H1 (cell line): Measurements from ENCODE around the gene ANK2. TPM values are rescaled to one million over a fixed set of nuclear protein-coding genes. Genes with fewer than 3 reads are reported as not detected.

Experiments used
- CTCF ChIA-PET: fragments of 300-600 bp; sonication (Branson Sonifier 250); formaldehyde crosslinking; loops from one replicate; lab custom pipeline; 2021; ENCODE audit not compliant: partially characterized antibody; lab: Charles Lee
- POLR2A ChIA-PET: fragments of 300-600 bp; sonication (Branson Sonifier 250); formaldehyde crosslinking; loops from one replicate; lab custom pipeline; 2021; ENCODE audit warnings: inconsistent platforms; ENCODE audit not compliant: partially characterized antibody; lab: Charles Lee
- DNase-seq, 2 experiments: peaks; one replicate each; pipeline versions ENCODE4 v3.0.0 to v3.0.0-alpha.2; 2010 to 2022; ENCODE audit warnings: low spot score in 2 of 2, low read depth in 1 of 2, mixed read lengths in 1 of 2
- FAIRE-seq: peaks from 2 replicates; lab custom pipeline; 2011; peaks lifted over from hg19 to GRCh38; lab: Jason Lieb, UNC
- H2AFZ ChIP-seq: 2 replicates; pipeline ENCODE4 v1.8.1; 2012; ENCODE audit warnings: low read length, inconsistent platforms
- H2AK5ac ChIP-seq: 2 replicates; pipeline ENCODE4 v1.6.1; 2013; ENCODE audit warnings: low read depth, low read length
- H2BK120ac ChIP-seq: replicated peaks from 2 replicates; pipeline ENCODE3; 2013; ENCODE audit warnings: low read depth, low read length, inconsistent platforms
- H2BK12ac ChIP-seq: 2 replicates; pipeline ENCODE4 v1.6.1; 2013; ENCODE audit warnings: low read depth, low read length
- H2BK15ac ChIP-seq: 2 replicates; pipeline ENCODE4 v1.6.1; 2013; ENCODE audit warnings: low read length
- H2BK20ac ChIP-seq: 2 replicates; pipeline ENCODE4 v1.6.1; 2013; ENCODE audit warnings: low read length
- H2BK5ac ChIP-seq: 2 replicates; pipeline ENCODE4 v1.6.1; 2013; ENCODE audit warnings: low read depth, low read length
- H3K14ac ChIP-seq: 2 replicates; pipeline ENCODE4 v1.6.1; 2013; ENCODE audit warnings: inconsistent platforms; ENCODE audit not compliant: insufficient read length
- H3K18ac ChIP-seq: 2 replicates; pipeline ENCODE4 v1.6.1; 2013; ENCODE audit warnings: low read length; ENCODE audit errors: extremely low read depth
- H3K23ac ChIP-seq: 2 replicates; pipeline ENCODE4 v1.6.1; 2013; ENCODE audit warnings: inconsistent platforms; ENCODE audit not compliant: insufficient read length
- H3K23me2 ChIP-seq: 2 replicates; pipeline ENCODE4 v1.6.1; 2013; ENCODE audit warnings: low read depth, low read length
- H3K27ac ChIP-seq: 2 replicates; pipeline ENCODE4 v1.6.1; 2011; ENCODE audit warnings: low read depth, low read length, inconsistent platforms
- H3K27me3 ChIP-seq, 4 experiments: replicated peaks in 1 of 4; 1 replicate in 1 of 4; 2 replicates in 3 of 4; pipeline versions ENCODE4 v1.6.1 to v1.8.1; 2011 to 2013; ENCODE audit warnings: low read length in 3 of 4, mild to moderate bottlenecking in 3 of 4, inconsistent platforms in 2 of 4, mixed read lengths in 2 of 4, moderate library complexity in 1 of 4; ENCODE audit not compliant: control insufficient read depth in 3 of 4, insufficient read depth in 3 of 4; ENCODE audit errors: extremely low read depth in 1 of 4
- H3K36me3 ChIP-seq, 4 experiments: 2 replicates each; pipeline versions ENCODE4 v1.6.1 to v1.8.1; 2011 to 2013; ENCODE audit warnings: mild to moderate bottlenecking in 4 of 4, low read length in 3 of 4, moderate library complexity in 2 of 4, control low read depth in 1 of 4, inconsistent platforms in 1 of 4; ENCODE audit not compliant: insufficient read depth in 4 of 4, control insufficient read depth in 2 of 4
- H3K4ac ChIP-seq: replicated peaks from 2 replicates; pipeline ENCODE3; 2013; ENCODE audit warnings: low read length, low read depth, mixed read lengths, inconsistent platforms; ENCODE audit not compliant: insufficient read length
- H3K4me1 ChIP-seq, 4 experiments: replicated peaks in 1 of 4; 1 replicate in 1 of 4; 2 replicates in 3 of 4; pipeline versions ENCODE4 v1.6.1 to v1.8.1; 2011 to 2013; ENCODE audit warnings: low read length in 3 of 4, inconsistent platforms in 2 of 4, mixed read lengths in 1 of 4; ENCODE audit not compliant: insufficient read depth in 4 of 4, control insufficient read depth in 3 of 4
- H3K4me2 ChIP-seq, 2 experiments: 2 replicates each; pipeline versions ENCODE4 v1.6.1 to v1.8.1; 2011 to 2013; ENCODE audit warnings: low read depth in 2 of 2, low read length in 2 of 2, control low read depth in 1 of 2, inconsistent platforms in 1 of 2, mild to moderate bottlenecking in 1 of 2; ENCODE audit not compliant: insufficient read depth in 1 of 2
- H3K4me3 ChIP-seq, 4 experiments: fragments of 200-600, 300-600 bp in 1 of 4; sonication (generic), shearing (Covaris generic), sonication (Bioruptor Twin) in 1 of 4; 2 replicates each; pipeline versions ENCODE4 v1.5.1 to v1.8.1; 2011 to 2016; ENCODE audit warnings: low read length in 4 of 4, low read depth in 3 of 4, control low read depth in 2 of 4, inconsistent platforms in 2 of 4, mild to moderate bottlenecking in 2 of 4, mixed read lengths in 1 of 4, moderate library complexity in 1 of 4; ENCODE audit not compliant: insufficient read depth in 2 of 4; ENCODE audit errors: extremely low read depth in 1 of 4
- H3K56ac ChIP-seq: replicated peaks from 2 replicates; pipeline ENCODE3; 2013; ENCODE audit warnings: low read depth, mild to moderate bottlenecking, mixed read lengths, low read length, inconsistent platforms; ENCODE audit not compliant: insufficient read length
- H3K79me1 ChIP-seq: 2 replicates; pipeline ENCODE4 v1.6.1; 2013; ENCODE audit warnings: low read depth, low read length, control low read depth
- H3K79me2 ChIP-seq, 2 experiments: 2 replicates each; pipeline versions ENCODE4 v1.6.1 to v1.8.1; 2012 to 2013; ENCODE audit warnings: low read length in 2 of 2, mild to moderate bottlenecking in 2 of 2, inconsistent platforms in 1 of 2; ENCODE audit not compliant: insufficient read depth in 2 of 2, control insufficient read depth in 1 of 2
- H3K9ac ChIP-seq, 4 experiments: replicated peaks in 1 of 4; 1 replicate in 1 of 4; 2 replicates in 3 of 4; pipeline versions ENCODE4 v1.6.1 to v1.8.1; 2011 to 2013; ENCODE audit warnings: low read depth in 3 of 4, low read length in 3 of 4, control low read depth in 2 of 4, mild to moderate bottlenecking in 2 of 4, moderate library complexity in 2 of 4, inconsistent platforms in 1 of 4; ENCODE audit errors: extremely low read depth in 1 of 4
- H3K9me3 ChIP-seq, 2 experiments: 2 replicates each; pipeline versions ENCODE4 v1.6.1 to v1.8.1; 2012 to 2013; ENCODE audit warnings: mild to moderate bottlenecking in 2 of 2, moderate library complexity in 2 of 2, control low read depth in 1 of 2, inconsistent platforms in 1 of 2, low read depth in 1 of 2, low read length in 1 of 2, mixed read lengths in 1 of 2; ENCODE audit not compliant: insufficient read depth in 2 of 2
- H4K20me1 ChIP-seq, 2 experiments: replicated peaks in 1 of 2; 2 replicates each; pipeline versions ENCODE3 to v1.8.1; 2011 to 2013; ENCODE audit warnings: inconsistent platforms in 2 of 2, low read length in 2 of 2, mild to moderate bottlenecking in 1 of 2; ENCODE audit not compliant: insufficient read depth in 2 of 2, control insufficient read depth in 1 of 2
- H4K5ac ChIP-seq: 2 replicates; pipeline ENCODE4 v1.6.1; 2013; ENCODE audit warnings: low read length, low read depth, mixed read lengths, inconsistent platforms; ENCODE audit not compliant: insufficient read length
- H4K8ac ChIP-seq: 2 replicates; pipeline ENCODE4 v1.8.0; 2013; ENCODE audit warnings: mild to moderate bottlenecking, moderate library complexity, low read length, inconsistent platforms; ENCODE audit not compliant: insufficient read depth; ENCODE audit errors: extremely low read depth
- H4K91ac ChIP-seq: replicated peaks from 2 replicates; pipeline ENCODE3; 2013; ENCODE audit warnings: low read length, mixed read lengths, inconsistent platforms; ENCODE audit not compliant: insufficient read length
- ATF3 ChIP-seq: IDR thresholded peaks from 2 replicates; pipeline ENCODE4 v1.6.1; 2011; ENCODE audit warnings: low read depth, mild to moderate bottlenecking, low read length; ENCODE audit not compliant: insufficient read depth
- BCL11A ChIP-seq, 2 experiments: IDR thresholded peaks; one replicate each; pipeline ENCODE4 v1.6.1; 2011; ENCODE audit warnings: low read depth in 2 of 2, low read length in 2 of 2, mild to moderate bottlenecking in 2 of 2
- CTBP2 ChIP-seq: IDR thresholded peaks from 2 replicates; pipeline ENCODE4 v1.7.0; 2011; ENCODE audit warnings: borderline replicate concordance, mild to moderate bottlenecking, moderate library complexity, mixed read lengths, low read length; ENCODE audit not compliant: insufficient read depth, insufficient read length
- EP300 ChIP-seq, 2 experiments: IDR thresholded peaks; 1 replicate in 1 of 2; 2 replicates in 1 of 2; pipeline ENCODE4 v1.6.1; 2011 to 2012; ENCODE audit warnings: low read depth in 2 of 2, low read length in 2 of 2, mild to moderate bottlenecking in 2 of 2, borderline replicate concordance in 1 of 2, inconsistent platforms in 1 of 2, moderate library complexity in 1 of 2
- MAX ChIP-seq: IDR thresholded peaks from 2 replicates; pipeline ENCODE4 v1.6.1; 2012; ENCODE audit warnings: inconsistent platforms
- NANOG ChIP-seq: IDR thresholded peaks from 2 replicates; pipeline ENCODE4 v1.6.1; 2011; ENCODE audit warnings: low read length, low read depth, mild to moderate bottlenecking, inconsistent platforms; ENCODE audit not compliant: insufficient read depth, poor library complexity, severe bottlenecking
- SIRT6 ChIP-seq: IDR thresholded peaks from one replicate; pipeline ENCODE4 v1.7.1; 2012; ENCODE audit warnings: low read length, inconsistent platforms
- SP1 ChIP-seq: IDR thresholded peaks from 2 replicates; pipeline ENCODE4 v1.6.1; 2011; ENCODE audit warnings: low read depth, low read length
- TAF1 ChIP-seq: IDR thresholded peaks from 2 replicates; pipeline ENCODE4 v1.6.1; 2011; ENCODE audit warnings: mild to moderate bottlenecking, low read depth, low read length
- TBP ChIP-seq: IDR thresholded peaks from 2 replicates; pipeline ENCODE4 v1.6.1; 2011; ENCODE audit warnings: low read depth, low read length, improper control_type of control experiment
- TEAD4 ChIP-seq: IDR thresholded peaks from 2 replicates; pipeline ENCODE4 v1.6.1; 2012; ENCODE audit warnings: low read depth, low read length, inconsistent platforms, mixed read lengths
- USF2 ChIP-seq: IDR thresholded peaks from 2 replicates; pipeline ENCODE4 v1.6.1; 2011; ENCODE audit warnings: low read length, improper control_type of control experiment
- ZNF274 ChIP-seq: IDR thresholded peaks from 2 replicates; pipeline ENCODE4 v1.7.0; 2012; ENCODE audit warnings: low read length, borderline replicate concordance; ENCODE audit errors: extremely low read depth
- polyA plus RNA-seq, 7 experiments: library from polyadenylated mRNA; depleted of rRNA in 3 of 7; stranded (reverse) in 5 of 7; unstranded in 2 of 7; fragments of >200 nt in 5 of 7; fragments of 200-250 nt in 2 of 7; gene quantifications; 1 replicate in 5 of 7; 2 replicates in 1 of 7; 4 replicates in 1 of 7; pipeline versions ENCODE4 v1.2.1 to v1.2.3, GENCODE V29; 2011 to 2013; ENCODE audit warnings: missing spikeins in 2 of 7, mixed read lengths in 2 of 7
- total RNA-seq: library from RNA; stranded (reverse); fragmentation: NEBNext Ultra II Directional; extraction: Animal tissue kit (Norgen Biotek cat#: 25700); gene quantifications from 2 replicates; pipeline ENCODE4 v1.2.1, GENCODE V29; 2021

ANK2 gene
- total and polyA plus RNA-seq, 2 of the 8 experiments (the other 6 are each of a cell fraction or from before 2014, with no cell fraction given) = 14.2 to 35.1 TPM

- no peak overlapping the region for H3K23ac ChIP-seq
- no peak overlapping the region for H4K8ac ChIP-seq
- no peaks in the 10 kb centered on the region for H3K36me3 ChIP-seq
- H2BK5ac ChIP-seq = no peak overlapping the region
- H4K20me1 ChIP-seq = no peaks in the 10 kb centered on the region
- ChIA-PET CTCF (interaction anchor here (1.8 kb wide), 1 partner anchor 22 kb away, joined by 6 read pairs; no protein-coding TSS in a partner anchor), POLR2A (interaction anchor here (1.6 to 1.8 kb wide), 2 partner anchors 10 kb away, joined by 3 to 11 read pairs; no protein-coding TSS in a partner anchor)
- H2BK20ac ChIP-seq = no peak overlapping the region
- DNase-seq = no peak
- no peak overlapping the region for H3K18ac ChIP-seq
- no peak overlapping the region for H3K27ac ChIP-seq
- H3K4me1 ChIP-seq = peaks cover 6 to 17% (median 14%) of the 10 kb centered on the region in 4 experiments; a peak in 6 of 7 replicates
- no peaks in the 10 kb centered on the region for H3K79me2 ChIP-seq
- H2AFZ ChIP-seq = no peak overlapping the region
- no peak overlapping the region for H2BK120ac ChIP-seq
- peaks cover 2% of the 10 kb centered on the region; the same call in 1 of the 2 replicates for H3K23me2 ChIP-seq
- H3K56ac ChIP-seq = no peak overlapping the region
- H3K4me3 ChIP-seq = no peak overlapping the region
- no peaks in the 10 kb centered on the region for H3K27me3 ChIP-seq
- H2BK15ac ChIP-seq = no peak overlapping the region
- H3K9ac ChIP-seq = no peak overlapping the region
- H2AK5ac ChIP-seq = no peak overlapping the region
- FAIRE-seq = no peak
- no peak overlapping the region for H2BK12ac ChIP-seq
- H3K14ac ChIP-seq = no peak overlapping the region
- H3K4me2 ChIP-seq = no peak overlapping the region
- H4K91ac ChIP-seq = no peak overlapping the region
- H3K9me3 ChIP-seq = no peaks in the 10 kb centered on the region
- no peak overlapping the region for H4K5ac ChIP-seq
- no peak overlapping the region for H3K4ac ChIP-seq
- no peaks in the 10 kb centered on the region; the same call in 1 of the 2 replicates for H3K79me1 ChIP-seq
- no peak for TF ChIP-seq ZNF274
- TF ChIP-seq USF2 = no peak
- no peak for TF ChIP-seq TBP
- TF ChIP-seq ATF3 = no peak
- no peak for TF ChIP-seq TAF1
- no peak for TF ChIP-seq TEAD4
- TF ChIP-seq MAX = no peak
- no peak for TF ChIP-seq SIRT6
- TF ChIP-seq BCL11A (IDR thresholded peaks at IDR 0.05; ENCODE audit: low read depth in 2 of 2, low read length in 2 of 2) = no peak
- no peak for TF ChIP-seq CTBP2
- TF ChIP-seq SP1 = no peak
- no peak for TF ChIP-seq EP300 (IDR thresholded peaks at IDR 0.05; ENCODE audit: borderline replicate concordance in 1 of 2, low read depth in 2 of 2, low read length in 2 of 2)
- no peak for TF ChIP-seq NANOG
These were observed 4.4 kb downstream of the ANK2 start for GRCh38 chr4:113053883-113054282.
